ENCODE results near the gene GLIS2.
"Not testable (repeated sequence)": the region's sequence is repeated elsewhere in the genome, so short reads cannot be mapped to it uniquely, and the experiment has no call there.

Gene GLIS2

GRCh38 chr16:4339909-4340308 is 24.0 kb downstream of the GLIS2 start:
- no peak overlapping the region for H3K4me3 ChIP-seq
- H3K27me3 ChIP-seq, result no peaks in the 10 kb centered on the region
- H3K36me3 ChIP-seq, result peaks cover 89% of the 10 kb centered on the region
- peak overlapping the region; percentile 49 for H3K4me2 ChIP-seq
- H3K27ac ChIP-seq, result peak overlapping the region; percentile 41; the same call in 1 of the 2 replicates
- no peak for TF ChIP-seq Cebpa-rat (IDR thresholded peaks at IDR 0.05)
- H3K9me3 ChIP-seq, result no peaks in the 10 kb centered on the region
- H3K4me1 ChIP-seq, result peaks cover 41% of the 10 kb centered on the region
- H4K20me1 ChIP-seq, result peaks cover 83% of the 10 kb centered on the region
- peak overlapping the region; percentile 25; the same call in 1 of the 2 replicates for H3K9ac ChIP-seq

- Histone ChIP-seq H3K27ac (peak overlapping the region; percentile 41; the same call in 1 of the 2 replicates), H3K27me3 (no peaks in the 10 kb centered on the region), H3K4me3 (no peak overlapping the region), H3K4me2 (peak overlapping the region; percentile 49), H4K20me1 (peaks cover 83% of the 10 kb centered on the region), H3K36me3 (peaks cover 89% of the 10 kb centered on the region), H3K9ac (0 out of 2 replicates have a peak overlapping the region, but pooled peaks have one; percentile 25), H3K4me1 (peaks cover 36% of the 10 kb centered on the region), H3K9me3 (no peaks in the 10 kb centered on the region)
- no peak for TF ChIP-seq Cebpa-rat (IDR thresholded peaks at IDR 0.05)
Measured at GRCh38 chr16:4340443-4340842, 24.6 kb downstream of the GLIS2 start.

DNA sequence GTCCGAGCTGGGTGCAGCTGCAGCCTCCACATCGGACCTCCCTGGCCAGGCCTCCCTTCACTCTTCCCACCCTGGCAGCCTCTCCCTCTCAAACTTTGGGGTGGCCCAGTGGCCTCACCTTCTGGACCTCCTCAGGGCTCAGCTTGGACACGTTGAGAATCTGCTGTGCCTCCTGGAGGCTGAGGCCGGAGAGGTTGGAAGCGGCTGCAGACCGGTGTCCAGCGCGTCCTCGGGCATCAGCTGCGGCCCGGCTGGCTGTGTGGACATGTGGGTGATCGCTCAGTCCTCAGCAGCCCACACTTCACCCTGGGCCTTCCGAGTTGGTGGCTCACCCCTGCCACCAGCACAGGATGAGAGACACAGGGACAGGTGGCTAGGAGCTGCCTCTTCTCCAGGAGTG is 25.4 kb downstream of the GLIS2 start:
- Histone ChIP-seq H3K9me3 (no peaks in the 10 kb centered on the region), H3K4me3 (no peak overlapping the region), H4K20me1 (peaks cover 83% of the 10 kb centered on the region), H3K27ac (peak overlapping the region; percentile 26; the same call in 1 of the 2 replicates), H3K9ac (peak overlapping the region; percentile 25; the same call in 1 of the 2 replicates), H3K4me1 (peaks cover 35% of the 10 kb centered on the region), H3K27me3 (no peaks in the 10 kb centered on the region), H3K36me3 (peaks cover 89% of the 10 kb centered on the region), H3K4me2 (no peak overlapping the region)
- no peak for TF ChIP-seq Cebpa-rat (IDR thresholded peaks at IDR 0.05)

GRCh38 chr16:4342866-4343744 is 27.2 kb downstream of the GLIS2 start:
- H3K9ac ChIP-seq, result no peak overlapping the region
- TF ChIP-seq Cebpa-rat (IDR thresholded peaks at IDR 0.05), result no peak
- H3K4me1 ChIP-seq, result peaks cover 26% of the 10 kb centered on the region
- no peak overlapping the region for H3K4me3 ChIP-seq
- H3K36me3 ChIP-seq, result peaks cover 88% of the 10 kb centered on the region
- H3K27me3 ChIP-seq, result no peaks in the 10 kb centered on the region
- H3K9me3 ChIP-seq, result no peaks in the 10 kb centered on the region
- H3K4me2 ChIP-seq, result no peak overlapping the region
- no peak overlapping the region for H3K27ac ChIP-seq
- peaks cover 87% of the 10 kb centered on the region for H4K20me1 ChIP-seq

DNA sequence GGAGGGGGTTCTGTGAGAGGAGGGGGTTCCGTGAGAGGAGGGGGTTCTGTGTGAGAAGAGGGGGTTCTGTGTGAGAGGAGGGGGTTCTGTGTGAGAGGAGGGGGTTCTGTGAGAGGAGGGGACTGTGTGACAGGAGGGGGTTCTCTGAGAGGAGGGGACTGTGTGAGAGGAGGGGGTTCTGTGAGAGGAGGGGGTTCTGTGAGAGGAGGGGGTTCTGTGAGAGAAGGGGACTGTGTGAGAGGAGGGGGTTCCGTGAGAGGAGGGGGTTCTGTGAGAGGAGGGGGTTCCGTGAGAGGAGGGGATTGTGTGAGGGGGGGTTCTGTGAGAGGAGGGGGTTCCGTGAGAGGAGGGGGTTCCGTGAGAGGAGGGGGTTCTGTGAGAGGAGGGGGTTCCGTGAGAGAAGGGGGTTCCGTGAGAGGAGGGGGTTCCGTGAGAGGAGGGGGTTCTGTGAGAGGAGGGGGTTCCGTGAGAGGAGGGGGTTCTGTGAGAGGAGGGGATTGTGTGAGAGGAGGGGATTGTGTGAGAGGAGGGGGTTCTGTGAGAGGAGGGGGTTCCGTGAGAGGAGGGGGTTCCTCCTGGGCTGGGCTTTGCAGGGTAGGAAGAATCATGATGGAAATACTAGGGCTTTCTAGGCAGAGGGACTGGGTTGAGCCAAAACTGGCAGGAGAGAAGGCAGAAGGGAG is 28.6 kb downstream of the GLIS2 start:
- peaks cover 87% of the 10 kb centered on the region for H4K20me1 ChIP-seq
- peaks cover 27% of the 10 kb centered on the region for H3K4me1 ChIP-seq
- not testable (repeated sequence) for H3K4me3 ChIP-seq, H3K9ac ChIP-seq, H3K9me3 ChIP-seq, H3K4me2 ChIP-seq, H3K27me3 ChIP-seq, H3K27ac ChIP-seq
- H3K36me3 ChIP-seq, result peaks cover 87% of the 10 kb centered on the region

DNA sequence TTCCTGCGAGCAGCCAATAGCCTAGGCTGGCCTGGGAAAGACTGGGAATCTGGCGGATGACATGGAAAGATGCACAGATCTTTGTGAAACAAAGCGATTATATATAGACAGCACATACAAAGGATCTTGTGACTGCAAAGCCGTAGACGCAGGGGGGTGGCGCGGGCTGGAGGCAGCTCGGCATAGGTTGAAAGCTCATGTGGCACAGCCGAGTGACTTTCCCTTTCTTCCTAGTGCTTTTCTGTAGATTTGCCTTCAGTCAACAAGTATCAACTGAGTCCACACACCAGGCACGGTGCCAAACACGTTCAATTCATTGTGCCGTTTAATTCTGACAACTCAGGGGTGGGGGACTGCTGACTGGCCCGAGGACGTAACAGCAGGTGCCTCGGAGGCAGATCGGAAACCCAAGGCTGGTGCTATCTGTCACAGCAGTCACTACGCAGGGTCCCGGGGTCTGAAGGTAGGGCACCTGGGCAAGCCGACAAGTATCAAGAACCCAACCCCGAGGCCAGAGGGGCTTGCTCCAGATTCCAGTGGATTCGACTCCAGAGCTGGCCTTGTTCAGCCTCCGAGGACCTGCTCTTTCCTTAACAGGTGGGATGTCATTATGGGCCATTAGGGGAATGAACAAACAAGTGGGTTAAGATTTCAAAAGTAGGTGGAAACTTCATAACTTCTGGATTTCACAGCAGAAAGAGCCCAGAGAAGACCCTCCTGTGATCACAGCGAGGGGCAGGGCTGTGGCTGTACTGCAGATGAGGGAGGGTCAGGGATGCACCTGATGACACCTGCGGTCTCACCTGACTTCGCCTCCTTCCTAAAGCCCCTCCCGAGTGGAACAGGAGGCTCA is 29.3 kb downstream of the GLIS2 start:
- H3K4me3 ChIP-seq, result no peak overlapping the region
- H3K36me3 ChIP-seq, result peaks cover 80% of the 10 kb centered on the region
- H3K9me3 ChIP-seq, result no peaks in the 10 kb centered on the region
- H3K27ac ChIP-seq, result no peak overlapping the region
- no peak overlapping the region for H3K4me2 ChIP-seq
- H4K20me1 ChIP-seq, result peaks cover 87% of the 10 kb centered on the region
- peaks cover 27% of the 10 kb centered on the region for H3K4me1 ChIP-seq
- H3K9ac ChIP-seq, result no peak overlapping the region
- no peaks in the 10 kb centered on the region for H3K27me3 ChIP-seq
- TF ChIP-seq Cebpa-rat (IDR thresholded peaks at IDR 0.05), result no peak

- Histone ChIP-seq H3K27ac (no peak overlapping the region), H3K4me2 (no peak overlapping the region), H3K4me1 (peaks cover 22% of the 10 kb centered on the region), H3K9ac (no peak overlapping the region), H3K9me3 (no peaks in the 10 kb centered on the region), H4K20me1 (peaks cover 84% of the 10 kb centered on the region), H3K4me3 (no peak overlapping the region), H3K36me3 (peaks cover 71% of the 10 kb centered on the region), H3K27me3 (no peaks in the 10 kb centered on the region)
- TF ChIP-seq Cebpa-rat (IDR thresholded peaks at IDR 0.05), result no peak
Measured at GRCh38 chr16:4345836-4346781, 30.2 kb downstream of the GLIS2 start.

- Histone ChIP-seq H3K36me3 (peaks cover 62% of the 10 kb centered on the region), H3K4me3 (no peak overlapping the region), H4K20me1 (peaks cover 75% of the 10 kb centered on the region), H3K27me3 (no peaks in the 10 kb centered on the region), H3K4me1 (peaks cover 23% of the 10 kb centered on the region), H3K4me2 (no peak overlapping the region), H3K9me3 (no peaks in the 10 kb centered on the region), H3K9ac (no peak overlapping the region), H3K27ac (no peak overlapping the region)
- no peak for TF ChIP-seq Cebpa-rat (IDR thresholded peaks at IDR 0.05)
Measured at GRCh38 chr16:4347010-4347409, 31.1 kb downstream of the GLIS2 start.

All from BLaER1 (cell line).